ENCODE measurements around the gene SPATS1. TPM values are rescaled to one million over a fixed set of nuclear protein-coding genes. Genes with fewer than 3 reads are reported as not detected.

The SPATS1 gene
- total RNA-seq, 1 experiment from 2014 or later = not detected

- ATAC-seq (no peak), DNase-seq (no peak)
- Histone ChIP-seq H3K4me1 (ENCODE audit: insufficient read depth, low read length) (peaks cover 6% of the 10 kb centered on the region), H3K27ac (ENCODE audit: low read length) (no peak overlapping the region), H3K27me3 (ENCODE audit: low read length) (no peaks in the 10 kb centered on the region), H3K9ac (ENCODE audit: low read length) (no peak overlapping the region), H3K9me2 (replicated peaks; ENCODE audit: low read length) (no peaks in the 10 kb centered on the region), H3K9me3 (ENCODE audit: low read length) (no peaks in the 10 kb centered on the region), H3K79me2 (ENCODE audit: low read length) (peaks cover 16% of the 10 kb centered on the region), H3K4me3 (ENCODE audit: low read length) (no peak overlapping the region), H2AFZ (ENCODE audit: low read length) (no peak overlapping the region), H3K36me3 (ENCODE audit: low read depth, low read length) (peaks cover 34% of the 10 kb centered on the region), H4K20me1 (ENCODE audit: low read length) (no peaks in the 10 kb centered on the region), H3F3A (ENCODE audit: low read length, unreplicated experiment) (no peaks in the 10 kb centered on the region), H3K4me2 (ENCODE audit: low read length) (no peak overlapping the region)
- ChIA-PET CTCF (no interaction called here), POLR2A (ENCODE audit: unreplicated experiment) (no interaction called here)
- intact Hi-C loops (cut with micrococcal nuclease) = no loop called here
- no TSS peak for BruUV-seq (replicated peaks)
- TF ChIP-seq CTCF (conservative IDR thresholded peaks at IDR 0.05; ENCODE audit: low read depth, low read length) (no peak), EZH2 (IDR thresholded peaks at IDR 0.05; ENCODE audit: low read length, unreplicated experiment) (no peak), EZH2phosphoT487 (IDR thresholded peaks at IDR 0.05; ENCODE audit: borderline replicate concordance, low read length) (no peak)
Measured at GRCh38 chr6:44309631-44310030, 32.8 kb upstream of the SPATS1 start.

- H3F3A ChIP-seq (ENCODE audit: low read length, unreplicated experiment) = no peaks in the 10 kb centered on the region
- H3K4me3 ChIP-seq (ENCODE audit: low read length) = no peak overlapping the region
- CTCF ChIA-PET = no interaction called here
- H3K9me2 ChIP-seq (replicated peaks; ENCODE audit: low read length) = no peaks in the 10 kb centered on the region
- H3K4me2 ChIP-seq (ENCODE audit: low read length) = no peak overlapping the region
- H3K79me2 ChIP-seq (ENCODE audit: low read length) = peaks cover 16% of the 10 kb centered on the region
- no peak overlapping the region for H2AFZ ChIP-seq (ENCODE audit: low read length)
- POLR2A ChIA-PET (ENCODE audit: unreplicated experiment) = interaction anchor here (0.6 kb wide), 1 partner anchor 10 kb away, joined by 3 read pairs; no protein-coding TSS in a partner anchor
- no peak overlapping the region for H3K27ac ChIP-seq (ENCODE audit: low read length)
- no peaks in the 10 kb centered on the region for H3K27me3 ChIP-seq (ENCODE audit: low read length)
- intact Hi-C loops (cut with micrococcal nuclease) = no loop called here
- peaks cover 28% of the 10 kb centered on the region for H3K36me3 ChIP-seq (ENCODE audit: low read depth, low read length)
- no peak for ATAC-seq
- H3K9ac ChIP-seq (ENCODE audit: low read length) = no peak overlapping the region
- TF ChIP-seq EZH2 (IDR thresholded peaks at IDR 0.05; ENCODE audit: low read length, unreplicated experiment) (no peak), CTCF (conservative IDR thresholded peaks at IDR 0.05; ENCODE audit: low read depth, low read length) (no peak), EZH2phosphoT487 (IDR thresholded peaks at IDR 0.05; ENCODE audit: borderline replicate concordance, low read length) (no peak)
- no peaks in the 10 kb centered on the region for H3K9me3 ChIP-seq (ENCODE audit: low read length)
- BruUV-seq (replicated peaks) = no TSS peak
- peaks cover 6% of the 10 kb centered on the region for H3K4me1 ChIP-seq (ENCODE audit: insufficient read depth, low read length)
- H4K20me1 ChIP-seq (ENCODE audit: low read length) = no peaks in the 10 kb centered on the region
- DNase-seq = no peak
Measured at GRCh38 chr6:44310241-44310640, 32.2 kb upstream of the SPATS1 start.

- no peaks in the 10 kb centered on the region for H4K20me1 ChIP-seq (ENCODE audit: low read length)
- ATAC-seq (no peak), DNase-seq (no peak)
- H3K4me2 ChIP-seq (ENCODE audit: low read length) = no peak overlapping the region
- no peak overlapping the region for H3K9ac ChIP-seq (ENCODE audit: low read length)
- no peak overlapping the region for H2AFZ ChIP-seq (ENCODE audit: low read length)
- H3K4me1 ChIP-seq (ENCODE audit: insufficient read depth, low read length) = peaks cover 6% of the 10 kb centered on the region
- no peaks in the 10 kb centered on the region for H3K9me2 ChIP-seq (replicated peaks; ENCODE audit: low read length)
- no peak overlapping the region for H3K4me3 ChIP-seq (ENCODE audit: low read length)
- no peaks in the 10 kb centered on the region for H3K9me3 ChIP-seq (ENCODE audit: low read length)
- CTCF ChIA-PET = no interaction called here
- H3K27me3 ChIP-seq (ENCODE audit: low read length) = no peaks in the 10 kb centered on the region; the same call in 1 of the 2 replicates
- no peaks in the 10 kb centered on the region for H3F3A ChIP-seq (ENCODE audit: low read length, unreplicated experiment)
- intact Hi-C loops (cut with micrococcal nuclease) = no loop called here
- POLR2A ChIA-PET (ENCODE audit: unreplicated experiment) = no interaction called here
- peaks cover 16% of the 10 kb centered on the region for H3K79me2 ChIP-seq (ENCODE audit: low read length)
- no TSS peak for BruUV-seq (replicated peaks)
- H3K27ac ChIP-seq (ENCODE audit: low read length) = no peak overlapping the region
- H3K36me3 ChIP-seq (ENCODE audit: low read depth, low read length) = peaks cover 22% of the 10 kb centered on the region
- no peak for TF ChIP-seq CTCF (conservative IDR thresholded peaks at IDR 0.05; ENCODE audit: low read depth, low read length)
Measured at GRCh38 chr6:44311304-44311703, 31.1 kb upstream of the SPATS1 start.
